Superior temporal gyrus (tissue), 1 donor: ENCODE data around the gene FLVCR1.

Experiments used
- DNase-seq: peaks from one replicate; pipeline ENCODE4 v3.0.0-alpha.2; 2016; ENCODE audit errors: extremely low spot score

The FLVCR1 gene

GRCh38 chr1:212915245-212916091 is 57.4 kb downstream of the FLVCR1 start:
- DNase-seq: peak; percentile 29

GRCh38 chr1:212916481-212917133 is 58.5 kb downstream of the FLVCR1 start:
- DNase-seq: peak; percentile 48

- no peak for DNase-seq
Observed at GRCh38 chr1:212917134-212917485, 59.0 kb downstream of the FLVCR1 start.

- no peak for DNase-seq
Observed at GRCh38 chr1:212917858-212918257, 59.8 kb downstream of the FLVCR1 start.

GRCh38 chr1:212918824-212919223 is 60.7 kb downstream of the FLVCR1 start:
- no peak for DNase-seq

GRCh38 chr1:212920246-212920645 is 62.2 kb downstream of the FLVCR1 start:
- no peak for DNase-seq

DNA sequence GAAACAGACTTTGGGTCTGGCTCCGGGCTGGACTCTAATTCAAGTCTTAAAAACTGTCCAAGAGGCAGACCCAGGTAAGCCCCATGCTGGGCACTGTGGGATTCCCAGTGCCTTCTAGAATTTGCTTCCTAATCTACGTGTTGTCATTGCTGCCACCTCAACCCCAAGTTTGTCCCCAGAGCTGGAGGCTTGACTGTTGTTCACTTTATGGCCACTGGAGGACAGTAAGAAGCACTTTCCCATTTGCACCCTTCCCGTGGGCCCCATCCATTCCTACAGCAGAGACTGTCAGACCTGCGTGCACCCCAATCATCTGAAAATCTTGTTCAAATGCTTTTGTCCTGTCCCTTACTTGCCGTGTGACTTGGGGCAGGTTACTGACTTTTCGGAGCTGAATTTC is 62.8 kb downstream of the FLVCR1 start:
- DNase-seq: no peak

DNA sequence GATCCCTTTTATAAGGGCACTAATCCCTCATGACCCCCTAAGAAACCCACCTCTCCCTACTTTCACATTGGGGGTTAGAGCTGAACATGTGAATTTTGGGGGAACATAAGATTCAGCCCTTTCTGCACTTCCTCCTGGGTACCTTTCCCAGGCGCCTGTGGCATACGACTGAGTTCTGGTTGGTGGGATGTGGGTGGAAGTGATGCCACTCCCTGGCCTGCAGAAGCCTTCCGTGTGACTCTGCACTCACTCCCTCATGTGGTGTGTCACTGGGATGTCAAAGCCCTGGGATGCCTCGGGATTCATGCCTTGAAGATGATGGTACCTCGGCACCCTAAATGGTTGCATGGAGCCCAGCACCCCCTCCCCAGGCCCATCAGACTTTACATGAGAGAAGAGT is 63.9 kb downstream of the FLVCR1 start:
- DNase-seq: no peak

- no peak for DNase-seq
Observed at GRCh38 chr1:212926372-212926771, 68.3 kb downstream of the FLVCR1 start.

DNA sequence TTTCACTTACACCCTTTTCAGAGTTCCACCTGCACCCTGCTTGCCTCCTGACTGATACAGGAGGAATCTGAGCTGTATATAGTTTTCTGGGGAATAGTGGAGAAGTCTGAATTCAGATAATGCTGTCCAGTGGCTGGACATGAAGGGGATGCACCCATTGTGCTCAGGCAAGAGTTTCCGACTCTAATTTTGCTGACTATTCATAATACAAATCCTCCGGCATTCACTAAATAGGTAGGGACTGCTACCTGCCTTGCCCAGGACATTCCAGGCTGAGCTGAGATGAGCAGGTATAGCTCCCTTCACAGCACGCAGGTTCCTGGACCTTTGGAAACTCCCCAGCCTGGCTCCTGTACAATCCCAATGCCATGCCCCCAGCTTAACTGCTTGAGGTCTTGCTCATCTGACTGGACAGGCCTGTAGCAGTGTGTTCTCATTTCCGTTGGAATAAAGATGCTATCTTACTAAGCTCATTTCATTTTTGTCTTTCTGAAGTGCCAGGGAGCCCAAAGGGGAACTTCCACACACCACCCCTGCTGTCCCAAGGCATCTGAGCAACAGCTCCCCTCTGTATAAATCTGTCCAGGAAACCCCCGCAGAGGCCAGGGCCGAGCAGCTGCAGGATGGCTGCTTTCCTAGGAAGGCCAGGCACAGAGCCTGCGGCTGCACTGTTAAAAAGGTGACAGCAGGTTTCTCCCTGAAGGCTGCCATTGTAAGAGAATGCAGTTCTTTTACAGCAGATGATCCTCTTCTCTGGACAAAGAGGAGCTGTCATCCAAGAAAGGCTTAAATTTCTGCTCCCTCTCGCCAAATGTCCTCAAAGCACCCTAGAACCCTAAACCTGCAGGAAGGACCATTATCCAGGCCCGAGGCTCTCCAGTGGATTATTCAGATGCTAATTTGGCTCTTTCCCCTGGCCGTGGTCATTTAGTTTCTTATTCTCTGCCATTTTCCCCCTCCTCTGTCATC is 70.5 kb downstream of the FLVCR1 start:
- no peak for DNase-seq

- no peak for DNase-seq
Observed at GRCh38 chr1:212930986-212931678, 73.1 kb downstream of the FLVCR1 start.

DNA sequence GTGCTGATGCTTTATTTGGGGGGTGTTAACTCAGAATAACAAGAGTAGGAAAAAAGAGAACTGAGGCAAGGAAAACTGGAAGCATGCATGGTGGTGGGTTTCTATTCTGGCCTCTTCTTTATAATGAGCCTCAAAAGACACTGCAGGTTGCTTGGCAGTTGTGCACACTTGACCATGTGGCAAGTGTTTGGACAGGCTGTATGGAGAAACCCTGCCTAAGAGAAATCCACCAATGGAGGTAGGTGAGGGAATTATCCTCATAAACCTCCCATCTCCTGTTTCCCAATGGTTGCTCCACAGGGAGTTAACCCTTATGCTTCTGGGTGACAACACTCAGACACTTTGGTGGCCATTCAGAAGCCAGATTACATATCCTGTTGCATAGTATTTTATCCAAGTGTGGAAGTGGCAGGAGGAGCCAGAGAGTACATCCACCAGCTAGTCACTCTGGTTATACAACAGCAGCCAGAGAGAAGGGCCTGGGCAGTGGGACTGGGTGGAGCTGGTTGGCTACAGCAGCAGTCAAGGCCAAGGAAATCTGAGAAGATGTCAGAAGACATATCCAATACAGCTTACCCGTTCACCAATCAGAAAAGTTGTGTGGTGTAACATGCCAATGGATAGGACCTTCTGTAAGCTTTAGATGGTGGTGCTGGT is 75.9 kb downstream of the FLVCR1 start:
- DNase-seq: no peak

- DNase-seq: no peak
Observed at GRCh38 chr1:212935387-212935981, 77.4 kb downstream of the FLVCR1 start.

DNA sequence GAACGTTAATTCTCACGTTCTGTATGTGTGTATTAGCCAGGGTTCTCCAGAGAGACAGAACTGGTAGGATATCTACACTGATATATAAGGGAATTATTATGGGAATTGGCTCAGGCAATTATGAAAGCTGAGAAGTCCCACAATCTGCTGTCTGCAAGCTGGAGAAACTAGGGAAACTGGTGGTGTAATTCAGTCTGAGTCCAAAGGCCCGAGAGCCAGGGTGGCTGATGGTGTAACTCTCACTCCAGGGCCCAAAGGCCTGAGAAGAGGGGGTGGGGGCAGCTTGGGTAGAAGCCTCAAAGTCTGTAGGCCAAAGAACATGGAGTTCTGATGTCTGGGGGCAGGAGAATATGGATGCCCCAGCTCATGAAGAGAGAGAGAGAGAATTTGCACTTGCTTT is 79.0 kb downstream of the FLVCR1 start:
- DNase-seq: no peak

- DNase-seq: no peak
Observed at GRCh38 chr1:212938846-212939245, 80.8 kb downstream of the FLVCR1 start.

- DNase-seq: no peak
Observed at GRCh38 chr1:212941452-212941851, 83.4 kb downstream of the FLVCR1 start.

GRCh38 chr1:212942679-212943392 is 84.8 kb downstream of the FLVCR1 start:
- DNase-seq: no peak

GRCh38 chr1:212943393-212943710 is 85.3 kb downstream of the FLVCR1 start:
- DNase-seq: no peak

GRCh38 chr1:212944229-212944901 is 86.3 kb downstream of the FLVCR1 start:
- no peak for DNase-seq

DNA sequence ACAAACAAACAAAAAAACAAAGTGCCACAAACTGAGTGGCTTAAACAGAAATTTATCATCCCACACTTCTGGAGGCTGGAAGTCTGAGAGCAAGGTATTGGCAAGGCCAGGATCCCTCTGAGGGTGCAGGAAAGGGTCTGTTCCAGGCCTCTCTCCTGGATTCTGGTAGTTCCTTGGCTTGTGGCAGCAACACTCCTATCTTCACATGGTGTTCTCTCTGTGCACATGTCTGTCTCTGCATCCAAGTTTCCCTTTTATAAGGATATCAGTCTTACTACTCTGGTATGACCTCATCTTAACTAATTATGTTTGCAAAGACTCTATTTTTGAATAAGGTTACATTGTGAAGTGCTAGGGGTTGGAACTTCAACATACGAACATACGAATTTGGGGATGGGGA is 87.0 kb downstream of the FLVCR1 start:
- DNase-seq: no peak
